ENCODE measurements around the gene TBCD.
"Not testable (repeated sequence)": the region's sequence is repeated elsewhere in the genome, so short reads cannot be mapped to it uniquely, and the experiment has no call there.

The TBCD gene

DNA sequence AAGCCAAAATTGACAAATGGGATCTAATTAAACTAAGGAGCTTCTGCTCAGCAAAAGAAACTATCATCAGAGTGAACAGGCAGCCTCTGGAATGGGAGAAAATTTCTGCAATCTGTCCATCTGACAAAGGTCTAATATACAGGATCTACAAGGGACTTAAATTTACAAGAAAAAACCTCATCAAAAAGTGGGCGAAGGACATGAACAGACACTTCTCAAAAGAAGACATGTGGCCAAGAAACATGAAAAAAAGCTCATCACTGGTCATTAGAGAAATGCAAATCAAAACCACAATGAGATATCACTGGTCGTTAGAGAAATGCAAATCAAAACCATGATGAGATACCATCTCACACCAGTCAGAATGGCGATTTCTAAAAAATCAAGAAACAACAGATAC is 203.2 kb downstream of the TBCD start:
- DNase-seq (ENCODE audit: low read depth, low spot score) = not testable (repeated sequence)

DNA sequence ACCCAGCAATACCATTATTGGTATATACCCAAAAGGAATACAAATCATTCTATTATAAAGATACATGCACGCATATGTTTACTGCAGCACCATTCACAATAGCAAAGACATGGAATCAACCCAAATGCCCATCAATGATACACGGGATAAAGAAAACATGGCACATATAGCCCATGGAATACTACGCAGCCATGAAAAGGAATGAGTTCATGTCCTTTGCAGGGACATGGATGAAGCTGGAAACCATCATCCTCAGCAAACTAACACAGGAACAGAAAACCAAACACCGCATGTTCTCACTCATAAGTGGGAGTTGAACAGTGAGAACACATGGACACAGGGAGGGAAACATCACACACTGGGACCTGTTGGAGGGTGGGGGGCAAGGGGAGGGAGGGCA is 203.8 kb downstream of the TBCD start:
- DNase-seq (ENCODE audit: low read depth, low spot score) = not testable (repeated sequence)

DNA sequence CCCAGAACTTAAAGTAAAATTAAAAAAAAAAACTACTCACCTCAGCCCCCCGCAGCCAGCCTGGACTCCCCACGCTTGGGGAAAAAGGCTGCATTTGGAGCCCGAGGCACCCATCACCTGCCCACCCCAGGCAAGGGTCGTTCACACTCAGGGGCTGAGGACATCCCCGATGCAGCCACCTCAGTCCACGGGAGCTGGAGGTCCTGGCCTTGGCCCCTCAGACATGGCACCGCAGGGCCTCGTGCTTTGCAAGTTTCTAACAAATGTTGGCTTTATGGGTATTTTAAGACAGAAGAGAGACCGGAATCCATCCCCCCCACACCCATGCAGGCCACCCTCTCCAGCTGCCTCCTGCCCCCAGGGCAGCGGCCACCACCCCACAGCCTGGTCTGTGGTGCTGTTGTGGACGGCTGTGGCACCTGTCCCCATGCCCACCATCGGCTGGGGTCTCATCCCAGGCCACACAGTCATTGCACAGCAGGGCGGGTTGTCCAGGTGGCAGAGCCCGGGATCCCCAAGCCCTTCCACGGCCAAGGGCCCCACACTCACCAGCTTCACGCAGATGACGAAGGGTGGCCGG is 204.4 kb downstream of the TBCD start:
- DNase-seq (ENCODE audit: low read depth, low spot score) = no peak

DNA sequence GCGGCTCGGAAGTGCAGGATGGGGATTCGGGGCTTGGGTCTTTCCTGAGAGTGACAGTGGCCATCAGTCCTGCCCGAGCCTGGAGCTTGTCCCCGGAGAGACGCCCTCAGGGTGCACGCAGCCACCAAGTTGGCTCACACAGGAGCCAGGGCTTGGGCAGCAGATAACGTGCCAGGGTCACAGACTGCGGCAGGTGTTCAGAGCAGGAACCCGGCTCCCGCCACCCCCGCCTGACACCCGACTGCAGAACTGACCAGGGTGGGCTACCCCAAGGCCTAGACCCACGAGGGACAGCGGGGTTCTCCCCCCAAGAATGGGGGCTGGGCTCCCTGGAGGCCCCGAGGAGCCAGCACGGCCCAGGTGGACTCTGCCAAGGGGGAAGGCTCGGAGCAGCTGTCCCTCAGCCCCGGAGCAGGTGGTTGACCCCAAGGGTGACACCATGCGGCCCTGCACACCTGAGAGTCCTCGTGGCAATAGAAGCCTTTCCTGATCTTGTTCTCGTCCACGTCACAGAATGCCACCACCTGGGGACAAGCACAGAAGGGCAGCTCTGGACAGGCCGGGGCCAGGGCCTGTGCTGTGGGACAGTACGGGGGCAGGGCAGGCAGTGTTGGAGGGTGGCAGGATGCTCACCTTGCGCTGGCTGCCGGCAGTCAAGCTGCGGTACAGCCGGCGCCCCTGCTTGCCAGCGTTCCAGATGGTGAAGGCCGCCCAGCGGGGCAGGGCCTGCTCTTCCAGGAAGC is 205.0 kb downstream of the TBCD start:
- DNase-seq (ENCODE audit: low read depth, low spot score) = no peak

- no peak for DNase-seq (ENCODE audit: low read depth, low spot score)
Measured at GRCh38 chr17:82957469-82957795, 205.6 kb downstream of the TBCD start.

- no peak for DNase-seq (ENCODE audit: low read depth, low spot score)
Measured at GRCh38 chr17:82957961-82958561, 206.2 kb downstream of the TBCD start.

DNA sequence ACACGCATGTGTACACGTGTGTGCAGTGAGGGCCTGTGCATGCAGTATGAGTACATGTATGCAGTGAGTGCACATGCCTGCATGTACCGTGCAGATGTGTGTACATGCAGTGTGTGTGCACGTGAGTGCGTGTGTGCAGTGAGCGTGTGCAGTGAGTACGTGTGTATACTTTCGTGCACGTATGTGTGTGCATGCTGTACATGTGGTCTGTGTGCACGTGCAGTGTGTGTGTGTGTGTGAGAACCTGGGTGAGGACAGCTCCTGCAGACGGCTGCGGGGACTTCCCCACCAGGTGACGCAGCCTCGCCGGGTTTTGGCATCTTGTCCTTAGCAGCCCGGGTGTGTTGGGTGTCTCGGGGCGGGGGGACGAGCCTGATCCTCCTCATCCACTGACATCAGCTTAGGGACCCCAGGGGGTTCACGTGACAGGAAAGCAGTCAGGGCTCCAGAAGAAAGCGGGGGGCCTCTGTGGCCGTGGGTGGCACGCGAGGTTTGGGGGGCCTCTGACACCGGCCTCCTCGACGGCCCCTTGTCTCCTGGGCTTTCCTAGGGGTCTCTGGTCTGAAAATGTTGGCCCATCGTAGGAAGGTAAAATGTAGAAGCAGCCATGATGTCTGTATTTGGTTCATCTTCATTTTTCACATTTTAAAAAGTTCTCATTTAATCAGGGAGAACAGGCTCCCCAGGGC is 207.5 kb downstream of the TBCD start:
- DNase-seq (ENCODE audit: low read depth, low spot score) = no peak

DNA sequence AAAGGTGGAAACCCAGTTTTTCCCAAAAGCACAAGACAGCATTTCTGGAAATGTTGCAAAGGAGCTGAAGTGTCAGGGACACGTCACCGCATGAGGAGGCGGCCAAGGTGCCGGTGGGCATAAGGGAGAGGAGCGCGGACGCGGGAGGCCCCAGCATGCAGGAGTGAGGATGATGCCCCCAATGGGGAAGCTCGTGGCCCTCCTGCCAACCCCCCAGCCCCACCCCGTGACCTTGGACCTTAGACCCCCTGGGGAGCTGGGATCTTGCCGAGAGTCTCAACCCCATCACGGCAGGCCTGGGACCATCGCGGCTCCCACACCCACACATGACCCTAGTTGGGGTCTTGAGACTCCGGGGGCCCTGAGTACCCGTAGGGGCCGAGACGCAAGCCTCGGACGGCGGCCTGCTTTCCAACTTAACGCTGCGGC is 208.1 kb downstream of the TBCD start:
- DNase-seq (ENCODE audit: low read depth, low spot score) = no peak

DNA sequence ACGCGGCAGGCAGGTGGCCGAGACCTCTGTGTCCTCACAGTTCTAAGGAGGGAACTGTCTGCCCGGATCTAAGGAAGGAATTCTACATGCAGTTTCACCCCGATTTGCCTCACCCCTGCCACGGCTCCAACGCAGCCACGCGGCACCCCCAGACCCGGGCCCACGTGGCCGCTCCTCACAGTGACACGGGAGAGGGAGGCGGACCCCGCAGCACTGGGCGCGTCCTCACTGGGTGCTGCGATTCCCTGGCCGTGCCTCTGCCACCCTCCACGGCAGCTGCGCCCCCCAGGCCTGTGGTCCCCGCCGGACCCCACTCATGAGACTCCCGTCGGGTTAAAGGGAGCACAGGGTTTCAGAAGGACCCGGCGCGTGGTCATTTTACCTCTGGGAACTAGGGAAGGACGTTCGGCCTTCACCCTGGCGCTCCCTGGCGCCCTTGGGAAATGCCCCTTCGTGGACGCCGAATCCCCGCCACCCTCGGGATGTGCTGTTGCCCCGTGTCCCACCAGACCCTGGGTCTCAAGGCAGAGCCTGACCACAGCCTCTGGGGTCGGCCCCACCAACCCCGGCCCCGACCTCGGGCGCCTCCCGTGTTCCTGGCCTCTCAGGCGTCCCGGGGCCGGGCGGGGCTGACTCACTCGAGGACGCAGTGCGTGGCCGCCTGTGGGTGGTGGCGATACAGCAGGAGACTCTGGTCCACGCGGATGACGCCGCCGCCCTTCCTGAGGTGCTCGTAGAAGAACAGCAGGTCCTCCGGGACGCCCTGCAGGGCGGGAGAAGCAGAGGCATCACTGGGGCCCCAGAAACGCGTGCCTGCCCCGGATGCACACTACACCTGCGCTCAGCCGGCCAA is 208.8 kb downstream of the TBCD start:
- DNase-seq (ENCODE audit: low read depth, low spot score) = no peak

- no peak for DNase-seq (ENCODE audit: low read depth, low spot score)
Measured at GRCh38 chr17:82961366-82962162, 209.7 kb downstream of the TBCD start.

DNA sequence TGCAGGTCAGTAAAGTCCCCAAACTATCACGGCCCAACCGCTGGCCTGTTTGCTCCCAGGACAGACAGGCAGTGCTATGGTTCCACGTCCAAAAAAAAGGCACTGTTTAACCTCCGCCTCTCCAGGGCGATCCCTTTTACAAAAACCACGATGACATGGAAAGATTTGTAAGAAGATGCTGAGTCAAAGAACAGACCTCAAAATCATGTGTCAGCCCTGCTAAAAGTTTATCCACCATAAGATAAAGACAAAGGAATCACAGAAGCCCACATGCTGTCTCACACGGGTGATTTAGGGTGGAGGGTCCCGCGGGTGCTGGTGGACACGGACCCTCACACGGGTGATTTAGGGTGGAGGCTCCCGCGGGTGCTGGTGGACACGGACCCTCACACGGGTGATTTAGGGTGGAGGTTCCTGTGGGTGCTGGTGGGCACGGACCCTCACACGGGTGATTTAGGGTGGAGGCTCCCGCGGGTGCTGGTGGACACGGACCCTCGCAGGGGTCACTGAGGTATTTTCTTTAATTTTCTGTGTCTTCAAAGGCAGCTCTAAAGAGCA is 210.4 kb downstream of the TBCD start:
- no peak for DNase-seq (ENCODE audit: low read depth, low spot score)

DNA sequence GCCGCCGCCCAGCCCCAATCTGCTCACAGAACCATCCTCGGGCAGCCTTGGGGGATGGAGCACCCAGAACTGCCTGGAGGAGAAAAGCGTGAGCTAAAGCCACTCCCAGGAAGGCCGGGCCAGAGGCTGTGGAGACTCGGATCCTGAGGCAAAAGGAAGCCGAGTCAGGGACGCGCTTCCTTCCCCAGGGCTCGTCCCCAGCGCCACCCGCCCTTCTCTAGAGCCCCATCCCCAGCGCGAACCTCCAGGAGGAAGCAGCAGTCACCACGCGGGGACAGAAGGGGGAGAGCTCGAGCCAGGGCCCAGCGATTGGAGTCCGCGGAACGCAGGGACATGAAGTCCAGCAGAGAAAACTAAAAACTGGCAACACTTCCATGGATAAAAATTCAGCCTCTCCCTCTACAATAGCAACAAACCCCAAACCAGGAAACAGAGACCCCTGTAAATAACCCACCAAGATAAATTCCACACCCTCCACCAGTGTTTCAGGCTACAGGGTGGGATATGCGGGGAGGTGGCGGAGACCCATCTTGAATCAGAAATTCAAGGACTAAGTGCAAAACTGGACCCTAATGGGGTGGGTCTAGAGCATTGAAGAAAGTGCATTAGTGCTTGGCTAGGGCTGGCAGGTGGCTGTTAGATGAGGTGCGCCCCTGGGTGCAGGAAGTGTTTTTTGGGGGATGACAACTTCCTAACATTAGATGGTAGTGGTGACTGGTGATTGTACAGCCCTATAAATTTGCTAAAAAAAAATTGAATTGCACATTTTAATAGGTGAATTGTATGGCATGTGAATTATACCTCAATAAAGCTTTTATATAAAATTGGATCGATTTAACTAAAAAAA is 211.5 kb downstream of the TBCD start:
- peak; percentile 26 for DNase-seq (ENCODE audit: low read depth, low spot score)

DNA sequence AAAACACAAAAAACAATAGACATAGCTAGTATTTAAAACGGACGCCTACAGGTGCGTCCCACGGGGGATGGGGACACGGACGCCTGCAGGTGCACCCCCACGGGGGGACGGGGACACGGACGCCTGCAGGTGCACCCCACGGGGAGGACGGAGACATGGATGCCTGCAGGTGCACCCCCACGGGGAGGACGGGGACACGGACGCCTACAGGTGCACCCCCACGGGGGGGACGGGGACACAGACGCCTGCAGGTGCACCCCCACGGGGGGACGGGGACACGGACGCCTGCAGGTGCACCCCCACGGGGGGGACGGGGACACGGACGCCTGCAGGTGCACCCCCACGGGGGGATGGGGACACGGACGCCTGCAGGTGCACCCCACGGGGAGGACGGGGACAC is 212.6 kb downstream of the TBCD start:
- not testable (repeated sequence) for DNase-seq (ENCODE audit: low read depth, low spot score)

- no peak for DNase-seq (ENCODE audit: low read depth, low spot score)
Measured at GRCh38 chr17:82964851-82965341, 213.0 kb downstream of the TBCD start.

- DNase-seq (ENCODE audit: low read depth, low spot score) = no peak
Measured at GRCh38 chr17:82965371-82965770, 213.5 kb downstream of the TBCD start.

DNA sequence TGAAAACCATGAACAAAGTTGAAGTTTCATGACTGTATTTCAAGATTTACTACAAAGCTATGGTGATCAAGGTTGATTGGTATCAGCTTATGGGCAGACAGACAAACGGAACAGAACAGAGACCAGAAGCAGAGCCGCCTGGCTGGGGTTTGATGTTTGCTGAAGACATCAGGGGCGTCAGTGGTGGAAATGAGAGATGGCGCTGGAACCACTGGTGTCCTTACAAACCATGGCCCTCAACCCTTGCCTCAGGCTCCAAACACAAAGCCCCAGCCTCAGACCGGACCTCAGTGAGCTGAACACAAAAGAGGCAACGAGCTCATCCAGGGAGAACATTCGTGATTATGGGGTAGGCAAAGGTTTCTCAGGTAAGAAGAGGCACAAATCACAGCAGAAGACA is 214.6 kb downstream of the TBCD start:
- DNase-seq (ENCODE audit: low read depth, low spot score) = no peak

DNA sequence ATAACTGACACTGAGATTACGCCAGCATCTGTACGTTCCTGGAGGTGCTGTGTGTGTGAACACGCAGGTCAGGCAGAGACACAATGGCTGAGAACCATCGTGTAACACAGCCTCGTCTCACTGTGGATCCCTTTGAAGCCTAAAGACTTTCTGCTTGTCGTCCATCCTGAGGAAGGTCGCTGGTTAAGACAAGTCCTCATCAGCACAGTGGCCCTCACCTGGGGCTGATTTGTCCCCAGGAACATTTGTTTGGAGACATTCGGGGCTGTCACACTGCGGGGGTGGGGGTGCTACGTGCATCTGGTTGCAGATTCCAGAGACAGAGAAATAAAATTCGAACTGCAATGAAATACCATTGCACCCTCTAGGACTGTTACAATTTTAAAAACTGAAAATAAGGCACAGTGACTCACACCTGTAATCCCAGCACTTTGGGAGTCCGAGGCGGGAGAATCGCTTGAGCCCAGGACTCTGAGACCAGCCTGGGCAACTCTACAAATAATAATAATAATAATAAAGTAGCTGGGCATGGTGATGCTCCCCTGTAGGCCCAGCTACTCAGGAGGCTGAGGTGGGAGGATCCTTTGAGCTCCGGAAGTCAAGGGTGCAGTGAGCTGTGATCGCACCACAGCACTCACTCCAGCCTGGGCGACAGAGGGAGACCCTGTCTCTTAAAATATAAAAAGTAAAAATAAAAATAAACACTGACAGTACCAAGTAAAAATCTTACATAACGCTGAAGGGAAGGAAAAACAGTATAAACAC is 215.6 kb downstream of the TBCD start:
- no peak for DNase-seq (ENCODE audit: low read depth, low spot score)

- DNase-seq (ENCODE audit: low read depth, low spot score) = not testable (repeated sequence)
Measured at GRCh38 chr17:82968033-82968841, 216.4 kb downstream of the TBCD start.

All from brain pericyte (primary cell).